ENCODE measurements around the gene PCDH15.
A peak's percentile ranks its signal among the peaks of the same experiment; 100 is the strongest.

The PCDH15 gene

DNA sequence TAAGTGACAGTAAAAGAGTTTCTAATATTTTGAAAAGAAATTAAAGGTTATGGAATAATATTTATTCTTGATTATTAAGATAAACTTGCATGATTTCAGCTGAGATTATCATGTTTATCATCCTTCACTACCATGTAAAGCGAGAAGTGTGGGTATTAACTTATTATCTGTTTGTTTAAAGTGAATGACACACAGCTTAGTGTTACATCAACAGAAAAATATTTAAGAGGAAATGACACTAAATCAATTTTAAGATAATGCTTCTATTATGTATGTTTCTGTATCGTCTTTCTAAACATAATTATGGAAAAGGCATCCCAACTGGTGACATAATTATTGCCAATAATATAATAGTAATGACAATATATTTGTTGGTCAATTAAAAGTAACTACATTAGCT lies 213.1 kb downstream of the PCDH15 start:
- no peak overlapping the region for H3K4me3 ChIP-seq (ENCODE audit: low read length)
- DNase-seq (ENCODE audit: low read depth) = no peak
- TF ChIP-seq, protein P1, sequence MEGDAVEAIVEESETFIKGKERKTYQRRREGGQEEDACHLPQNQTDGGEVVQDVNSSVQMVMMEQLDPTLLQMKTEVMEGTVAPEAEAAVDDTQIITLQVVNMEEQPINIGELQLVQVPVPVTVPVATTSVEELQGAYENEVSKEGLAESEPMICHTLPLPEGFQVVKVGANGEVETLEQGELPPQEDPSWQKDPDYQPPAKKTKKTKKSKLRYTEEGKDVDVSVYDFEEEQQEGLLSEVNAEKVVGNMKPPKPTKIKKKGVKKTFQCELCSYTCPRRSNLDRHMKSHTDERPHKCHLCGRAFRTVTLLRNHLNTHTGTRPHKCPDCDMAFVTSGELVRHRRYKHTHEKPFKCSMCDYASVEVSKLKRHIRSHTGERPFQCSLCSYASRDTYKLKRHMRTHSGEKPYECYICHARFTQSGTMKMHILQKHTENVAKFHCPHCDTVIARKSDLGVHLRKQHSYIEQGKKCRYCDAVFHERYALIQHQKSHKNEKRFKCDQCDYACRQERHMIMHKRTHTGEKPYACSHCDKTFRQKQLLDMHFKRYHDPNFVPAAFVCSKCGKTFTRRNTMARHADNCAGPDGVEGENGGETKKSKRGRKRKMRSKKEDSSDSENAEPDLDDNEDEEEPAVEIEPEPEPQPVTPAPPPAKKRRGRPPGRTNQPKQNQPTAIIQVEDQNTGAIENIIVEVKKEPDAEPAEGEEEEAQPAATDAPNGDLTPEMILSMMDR (conservative IDR thresholded peaks at IDR 0.05; ENCODE audit: low read depth, low read length) = no peak

DNA sequence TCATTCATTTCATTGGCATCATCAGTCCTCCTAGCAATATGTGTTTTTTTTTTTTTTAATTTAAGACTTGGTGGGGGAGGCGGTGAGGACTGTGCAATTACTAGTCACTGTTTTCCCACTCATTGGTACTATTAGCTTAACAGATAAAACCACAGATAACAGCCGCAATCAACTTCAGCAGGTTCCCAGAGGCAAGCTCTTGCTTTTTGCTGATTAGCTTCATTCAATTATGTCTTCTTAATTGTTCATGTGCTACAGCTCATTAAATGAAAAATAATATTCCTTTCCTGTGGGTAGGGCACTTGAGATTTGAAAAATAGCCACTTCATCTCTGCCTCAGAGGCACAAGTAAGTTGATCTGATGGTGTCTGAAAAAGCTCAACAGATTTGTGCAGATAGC lies 215.5 kb downstream of the PCDH15 start:
- TF ChIP-seq, protein P1 (conservative IDR thresholded peaks at IDR 0.05; ENCODE audit: low read depth, low read length) = no peak

DNA sequence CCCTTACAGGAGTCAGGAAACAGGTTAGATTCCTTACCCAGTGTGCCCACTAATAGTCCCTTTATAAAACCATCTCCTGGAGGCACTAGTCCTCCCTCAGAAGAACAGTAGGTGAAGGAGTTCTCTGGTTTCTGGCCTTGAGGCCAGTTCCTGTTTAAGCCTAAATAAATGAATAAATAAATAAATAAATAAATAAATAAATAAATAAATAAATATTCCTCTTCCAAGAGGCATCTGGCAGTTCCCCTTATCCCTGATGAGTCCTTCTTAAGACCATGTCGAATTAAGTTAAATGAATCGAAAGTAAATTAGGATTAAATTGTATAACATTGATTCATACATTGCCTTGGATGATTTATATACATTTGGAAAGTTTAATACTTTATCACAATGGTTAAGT lies 223.3 kb downstream of the PCDH15 start:
- no peak for DNase-seq (ENCODE audit: low read depth)
- TF ChIP-seq, protein P1 (conservative IDR thresholded peaks at IDR 0.05; ENCODE audit: low read depth, low read length) = no peak
- no peak overlapping the region for H3K4me3 ChIP-seq (ENCODE audit: low read length)

More for the DNA sequence above, 215.5 kb downstream of the PCDH15 start:
- H3K4me3 ChIP-seq (ENCODE audit: low read length) = no peak overlapping the region
- peak; percentile 8 for DNase-seq (ENCODE audit: low read depth)

DNA sequence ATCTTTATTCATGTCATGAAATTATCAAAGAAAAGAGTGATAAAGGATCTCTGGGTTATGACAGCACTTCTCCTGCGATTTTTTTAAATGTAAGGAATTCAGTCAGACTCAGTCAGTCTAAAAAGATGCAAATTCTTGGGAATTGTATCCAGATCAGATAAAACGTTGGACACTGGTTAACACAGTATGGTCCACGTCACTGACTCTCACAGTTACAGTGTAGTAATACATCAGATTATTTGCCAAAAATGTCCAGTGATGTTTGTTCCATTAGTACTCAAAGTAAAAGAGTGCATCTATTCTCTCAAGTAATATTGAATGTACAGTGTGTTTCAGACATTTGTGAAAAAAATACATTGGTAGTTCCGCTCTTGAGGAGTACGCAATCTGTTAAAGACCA lies 224.5 kb downstream of the PCDH15 start:
- no peak for DNase-seq (ENCODE audit: low read depth)
- H3K4me3 ChIP-seq (ENCODE audit: low read length) = no peak overlapping the region
- TF ChIP-seq, protein P1 (conservative IDR thresholded peaks at IDR 0.05; ENCODE audit: low read depth, low read length) = no peak

DNA sequence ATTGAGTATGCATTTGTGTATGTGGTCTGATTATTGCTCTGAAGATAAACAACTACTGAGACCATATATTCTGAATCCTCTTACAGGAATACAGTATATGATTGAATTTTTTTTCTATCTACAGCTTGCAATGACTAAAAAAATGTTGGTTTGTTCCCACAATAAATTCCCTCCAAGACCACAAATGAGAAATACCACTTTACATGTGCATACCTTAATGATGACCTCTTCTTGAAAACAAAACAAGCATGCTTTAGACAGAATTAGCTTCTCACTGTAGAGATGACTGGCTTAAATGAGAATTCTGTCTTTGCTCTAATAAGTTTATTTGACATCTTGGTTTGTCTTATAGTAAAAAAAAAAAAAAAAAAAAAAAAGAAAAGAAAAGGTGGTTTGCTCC lies 241.5 kb downstream of the PCDH15 start:
- TF ChIP-seq, protein P1 (conservative IDR thresholded peaks at IDR 0.05; ENCODE audit: low read depth, low read length) = no peak
- H3K4me3 ChIP-seq (ENCODE audit: low read length) = no peak overlapping the region
- peak; percentile 26 for DNase-seq (ENCODE audit: low read depth)

DNA sequence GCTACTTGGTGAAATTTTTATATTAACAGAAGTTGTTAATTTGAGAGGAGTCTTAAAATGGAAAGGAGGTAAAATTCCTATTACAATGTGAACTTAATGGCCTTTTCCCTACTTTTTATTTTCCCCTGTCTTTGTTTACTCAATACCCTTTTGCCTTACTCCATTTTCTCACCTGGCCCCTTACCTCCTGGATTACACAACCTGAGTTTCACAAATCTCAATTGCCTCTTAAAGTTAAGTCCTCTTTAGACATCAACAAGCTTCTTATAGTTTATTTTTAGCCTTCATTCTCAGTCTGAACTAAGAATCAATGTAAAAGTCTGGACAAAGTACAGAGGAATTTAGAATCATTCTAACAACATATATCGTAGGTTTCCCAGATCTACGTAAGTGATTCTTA lies 247.0 kb downstream of the PCDH15 start:
- TF ChIP-seq, protein P1 (conservative IDR thresholded peaks at IDR 0.05; ENCODE audit: low read depth, low read length) = no peak
- H3K4me3 ChIP-seq (ENCODE audit: low read length) = no peak overlapping the region
- no peak for DNase-seq (ENCODE audit: low read depth)

DNA sequence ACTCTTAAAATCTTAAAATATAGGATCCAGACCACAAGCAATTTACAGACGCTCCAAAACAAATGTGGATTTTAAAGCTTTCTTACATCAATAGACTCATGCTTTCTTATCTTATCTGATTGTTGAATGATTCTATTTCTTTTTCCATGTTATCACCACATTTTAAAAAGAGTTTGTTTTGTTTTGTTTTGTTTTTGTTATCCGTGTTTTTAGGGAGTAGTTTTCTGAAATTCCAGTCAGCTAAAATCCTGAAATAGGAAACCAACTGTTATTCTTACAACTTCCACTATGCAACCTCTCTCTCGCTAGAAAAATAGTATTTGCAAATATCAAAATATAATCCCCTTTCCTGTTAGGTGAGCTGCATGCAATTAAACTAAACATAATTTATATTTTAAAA lies 251.0 kb downstream of the PCDH15 start:
- no peak for DNase-seq (ENCODE audit: low read depth)
- no peak overlapping the region for H3K4me3 ChIP-seq (ENCODE audit: low read length)
- TF ChIP-seq, protein P1 (conservative IDR thresholded peaks at IDR 0.05; ENCODE audit: low read depth, low read length) = no peak
